Stimulated activated CD8-positive, alpha-beta memory T cell treated with anti-CD3 and anti-CD28 coated beads, Interleukin-12 subunit alpha, Interleukin-12 subunit beta, amount 100 ng/mL, for 4 hours (primary cell): ENCODE data around the gene XXYLT1.
"Not testable (repeated sequence)": the region's sequence is repeated elsewhere in the genome, so short reads cannot be mapped to it uniquely, and the experiment has no call there.

Experiments used
- DNase-seq: peaks from one replicate; pipeline ENCODE4 v3.0.0-alpha.2; 2020; ENCODE audit warnings: low read depth

The XXYLT1 gene

GRCh38 chr3:195270817-195271409 lies at the start of gene XXYLT1:
XXYLT1 (minus strand) TSS chr3:195271159; CDS start chr3:195271058, 101 bp downstream.
- DNase-seq = peak; percentile 88

GRCh38 chr3:195319060-195319459 lies 48.1 kb upstream of the XXYLT1 start:
- DNase-seq = no peak

- no peak for DNase-seq
Observed at GRCh38 chr3:195312714-195313113, 41.8 kb upstream of the XXYLT1 start.

GRCh38 chr3:195307711-195308110 lies 36.8 kb upstream of the XXYLT1 start:
- no peak for DNase-seq

GRCh38 chr3:195306369-195306768 lies 35.4 kb upstream of the XXYLT1 start:
- DNase-seq = no peak

- no peak for DNase-seq
Observed at GRCh38 chr3:195302431-195302830, 31.5 kb upstream of the XXYLT1 start.

GRCh38 chr3:195297446-195297845 lies 26.5 kb upstream of the XXYLT1 start:
- no peak for DNase-seq

GRCh38 chr3:195296662-195297061 lies 25.7 kb upstream of the XXYLT1 start:
- DNase-seq = no peak

GRCh38 chr3:195291121-195291520 lies 20.2 kb upstream of the XXYLT1 start:
- no peak for DNase-seq

- not testable (repeated sequence) for DNase-seq
Observed at GRCh38 chr3:195290643-195291042, 19.7 kb upstream of the XXYLT1 start.

- no peak for DNase-seq
Observed at GRCh38 chr3:195286115-195286872, 15.3 kb upstream of the XXYLT1 start.

GRCh38 chr3:195285372-195285771 lies 14.4 kb upstream of the XXYLT1 start:
- DNase-seq = no peak

GRCh38 chr3:195284842-195285241 lies 13.9 kb upstream of the XXYLT1 start:
- no peak for DNase-seq

- no peak for DNase-seq
Observed at GRCh38 chr3:195282961-195283360, 12.0 kb upstream of the XXYLT1 start.

- no peak for DNase-seq
Observed at GRCh38 chr3:195274259-195274966, 3.5 kb upstream of the XXYLT1 start.

GRCh38 chr3:195271410-195272243 lies 668 bp upstream of the XXYLT1 start:
- peak; percentile 79 for DNase-seq

- DNase-seq = no peak
Observed at GRCh38 chr3:195270079-195270816, 711 bp downstream of the XXYLT1 start.

GRCh38 chr3:195269375-195270078 lies 1.4 kb downstream of the XXYLT1 start:
- no peak for DNase-seq

- DNase-seq = no peak
Observed at GRCh38 chr3:195268576-195269309, 2.2 kb downstream of the XXYLT1 start.

- DNase-seq = no peak
Observed at GRCh38 chr3:195267096-195267495, 3.9 kb downstream of the XXYLT1 start.
